HG02588 (cell line): Measurements from ENCODE around the gene CALHM4.
"Not testable (repeated sequence)": the region's sequence is repeated elsewhere in the genome, so short reads cannot be mapped to it uniquely, and the experiment has no call there.

Source experiments
- ATAC-seq: cut with Tn5 transposase; IDR thresholded peaks from one replicate; pipeline ENCODE4 v1.9.1; 2021; ENCODE audit warnings: mild to moderate bottlenecking, moderate library complexity; ENCODE audit not compliant: unreplicated experiment

The CALHM4 gene

GRCh38 chr6:116571683-116572000 lies 18.1 kb downstream of the CALHM4 start:
- ATAC-seq: no peak

DNA sequence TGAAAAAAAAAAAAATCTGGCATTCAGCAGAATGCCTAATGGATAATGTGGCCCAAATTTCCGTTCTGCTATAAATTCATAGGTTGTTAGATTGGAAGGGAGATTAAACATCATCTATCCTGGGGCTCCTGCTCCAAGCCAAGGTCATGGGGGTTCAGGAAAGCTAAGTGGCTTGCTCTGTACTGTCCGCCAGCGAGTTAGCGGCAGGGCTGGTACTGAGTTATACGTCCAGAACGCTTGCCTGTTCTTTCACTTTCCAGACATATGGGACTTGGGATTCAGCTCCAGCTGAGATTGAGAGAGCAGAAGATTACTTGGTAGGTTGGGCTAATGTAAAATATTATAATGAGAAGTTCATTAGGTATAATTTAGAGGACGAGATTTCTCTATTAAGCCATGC lies 18.6 kb downstream of the CALHM4 start:
- ATAC-seq: no peak

GRCh38 chr6:116575227-116575626 lies 21.7 kb downstream of the CALHM4 start:
- ATAC-seq: no peak

- no peak for ATAC-seq
Measured at GRCh38 chr6:116577486-116577885, 23.9 kb downstream of the CALHM4 start.

DNA sequence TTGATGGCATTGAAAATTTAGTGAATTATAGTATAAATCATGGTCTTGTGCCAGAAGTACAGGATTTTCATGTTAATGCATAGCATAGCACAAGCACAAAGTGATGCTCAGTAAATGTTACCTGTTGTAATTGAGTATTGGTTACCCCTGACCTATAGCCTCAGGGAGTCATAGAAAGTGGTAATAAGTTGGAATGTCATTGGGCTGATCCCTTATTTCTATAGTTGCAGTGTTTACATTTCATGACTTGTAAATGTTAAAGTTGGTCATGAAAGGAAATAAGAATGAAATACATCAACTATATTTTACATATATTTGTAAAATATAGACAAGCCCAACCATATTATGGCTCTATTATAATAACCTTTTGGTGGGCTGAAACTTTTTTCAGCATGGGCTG lies 24.8 kb downstream of the CALHM4 start:
- no peak for ATAC-seq

DNA sequence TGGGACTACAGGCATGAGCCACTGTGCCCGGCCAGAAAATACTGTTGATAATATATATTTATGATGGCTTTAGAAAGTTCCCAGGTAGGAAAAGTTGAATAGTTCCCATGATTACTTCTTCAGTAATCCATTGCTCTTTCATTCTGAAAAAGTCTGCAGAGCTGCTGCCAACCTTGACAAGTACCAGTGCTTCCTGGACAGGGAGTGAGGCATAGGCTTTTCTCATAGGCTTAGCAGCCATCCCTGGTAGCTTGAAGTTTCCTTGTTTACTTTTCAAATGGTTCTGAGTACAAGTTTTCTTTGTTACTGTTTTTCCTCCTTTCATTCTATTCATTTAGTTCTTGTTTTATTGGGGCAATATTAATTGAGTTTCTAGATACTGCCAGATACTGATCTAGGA lies 25.6 kb downstream of the CALHM4 start:
- no peak for ATAC-seq

GRCh38 chr6:116580198-116580597 lies 26.6 kb downstream of the CALHM4 start:
- ATAC-seq: no peak

GRCh38 chr6:116586276-116586675 lies 32.7 kb downstream of the CALHM4 start:
- no peak for ATAC-seq

GRCh38 chr6:116586738-116587137 lies 33.2 kb downstream of the CALHM4 start:
- ATAC-seq: no peak

DNA sequence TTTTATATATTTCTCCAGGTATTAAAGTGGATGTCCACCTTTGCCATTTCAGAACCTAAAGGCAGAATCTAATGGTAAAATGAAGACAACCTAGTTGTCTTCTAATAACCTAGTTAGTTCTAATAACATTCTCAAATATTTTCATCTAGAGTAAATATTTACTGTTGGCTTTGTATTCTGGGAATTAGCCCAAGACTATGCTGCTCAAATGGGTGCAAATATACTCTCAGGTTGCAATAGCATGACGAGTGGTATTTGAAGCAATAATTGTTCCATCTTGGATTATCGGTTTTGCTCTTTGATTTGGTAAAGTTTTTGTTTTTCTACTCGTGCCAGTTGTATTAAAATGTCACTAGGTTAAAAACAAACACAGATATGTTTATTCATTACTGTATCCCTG lies 41.7 kb downstream of the CALHM4 start:
- no peak for ATAC-seq

DNA sequence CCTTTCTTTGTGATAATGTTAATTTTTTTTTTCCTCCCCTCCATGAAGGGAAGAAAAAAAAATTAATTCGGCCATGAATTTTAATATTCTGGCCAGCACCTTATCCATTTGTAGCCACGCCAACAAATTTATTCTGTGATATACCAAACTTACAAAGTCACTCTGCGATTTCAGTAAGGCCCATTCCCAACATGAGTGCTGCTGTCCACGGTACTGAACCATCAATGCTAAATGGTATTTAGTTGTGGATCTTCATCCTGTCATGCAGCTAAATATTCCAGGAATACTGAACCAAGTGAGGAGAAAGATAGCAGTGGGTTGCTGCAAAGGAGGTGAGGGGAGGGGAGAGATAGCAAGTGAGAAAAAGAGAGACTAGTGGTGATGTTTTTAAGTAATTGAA lies 43.3 kb downstream of the CALHM4 start:
- no peak for ATAC-seq

DNA sequence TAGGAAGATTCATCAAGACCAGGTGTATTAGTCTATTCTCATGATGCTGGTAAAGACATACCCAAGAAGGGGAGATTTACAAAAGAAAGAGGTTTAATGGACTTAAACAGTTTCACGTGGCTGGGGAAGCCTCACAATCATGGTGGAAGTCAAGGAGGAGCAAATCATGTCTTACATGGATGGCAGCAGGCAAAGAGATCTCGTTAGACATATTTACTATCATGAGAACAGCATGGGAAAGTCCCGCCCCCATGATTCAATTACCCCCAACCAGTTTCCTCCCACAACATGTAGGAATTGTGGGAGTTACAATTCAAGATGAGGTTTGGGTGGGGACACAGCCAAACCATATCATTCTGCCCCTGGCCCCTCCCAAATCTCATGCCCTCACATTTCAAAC lies 50.4 kb downstream of the CALHM4 start:
- ATAC-seq: not testable (repeated sequence)

GRCh38 chr6:116604868-116605267 lies 51.3 kb downstream of the CALHM4 start:
- not testable (repeated sequence) for ATAC-seq

- ATAC-seq: no peak
Measured at GRCh38 chr6:116605935-116606334, 52.4 kb downstream of the CALHM4 start.
